GM21526 (cell line): ENCODE results near the gene CDK14.
"Not testable (repeated sequence)": the region's sequence is repeated elsewhere in the genome, so short reads cannot be mapped to it uniquely, and the experiment has no call there.

Experiments used
- ATAC-seq: cut with Tn5 transposase; IDR thresholded peaks from one replicate; pipeline ENCODE4 v1.9.1; 2021; ENCODE audit warnings: moderate library complexity; ENCODE audit not compliant: unreplicated experiment, low FRiP score

CDK14 gene

DNA sequence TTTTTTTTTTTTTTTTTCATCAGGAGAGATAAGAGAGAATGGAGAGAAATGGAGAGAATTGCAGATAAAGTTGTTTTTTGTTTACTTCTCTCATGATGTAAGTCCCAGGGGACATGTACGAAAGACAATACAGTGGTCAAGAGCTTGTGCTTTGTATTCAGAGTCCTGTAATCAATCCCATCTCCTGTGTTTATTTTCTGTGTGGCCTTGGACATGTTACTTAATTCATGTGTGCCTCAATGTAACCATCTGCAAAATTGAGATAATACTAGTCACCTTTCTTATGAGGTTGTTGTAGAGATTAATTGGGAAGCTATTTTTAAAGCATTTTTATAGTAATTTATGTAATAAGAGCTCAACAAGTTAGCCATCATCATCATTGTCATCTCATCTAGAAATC is 117.5 kb downstream of the CDK14 start:
- ATAC-seq, result no peak

DNA sequence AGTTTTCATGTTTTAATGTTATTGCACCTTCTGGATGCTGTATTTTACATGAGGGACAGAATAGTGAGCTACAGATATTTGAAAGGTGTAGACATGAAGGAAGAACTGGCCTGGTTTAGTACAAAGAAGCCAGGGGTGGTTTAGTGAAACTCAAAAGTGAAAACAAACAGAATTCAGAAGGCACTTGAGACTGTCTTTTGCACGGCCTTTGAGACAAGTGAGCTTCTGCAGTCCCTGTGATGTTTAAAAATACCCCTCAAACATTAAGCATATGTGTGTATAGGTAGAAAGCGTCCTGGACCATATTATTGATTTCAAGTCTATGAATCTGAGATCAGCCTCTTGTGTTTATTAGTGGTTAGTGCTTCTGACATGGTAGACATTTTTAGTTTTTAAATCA is 118.9 kb downstream of the CDK14 start:
- peak; percentile 65 for ATAC-seq

DNA sequence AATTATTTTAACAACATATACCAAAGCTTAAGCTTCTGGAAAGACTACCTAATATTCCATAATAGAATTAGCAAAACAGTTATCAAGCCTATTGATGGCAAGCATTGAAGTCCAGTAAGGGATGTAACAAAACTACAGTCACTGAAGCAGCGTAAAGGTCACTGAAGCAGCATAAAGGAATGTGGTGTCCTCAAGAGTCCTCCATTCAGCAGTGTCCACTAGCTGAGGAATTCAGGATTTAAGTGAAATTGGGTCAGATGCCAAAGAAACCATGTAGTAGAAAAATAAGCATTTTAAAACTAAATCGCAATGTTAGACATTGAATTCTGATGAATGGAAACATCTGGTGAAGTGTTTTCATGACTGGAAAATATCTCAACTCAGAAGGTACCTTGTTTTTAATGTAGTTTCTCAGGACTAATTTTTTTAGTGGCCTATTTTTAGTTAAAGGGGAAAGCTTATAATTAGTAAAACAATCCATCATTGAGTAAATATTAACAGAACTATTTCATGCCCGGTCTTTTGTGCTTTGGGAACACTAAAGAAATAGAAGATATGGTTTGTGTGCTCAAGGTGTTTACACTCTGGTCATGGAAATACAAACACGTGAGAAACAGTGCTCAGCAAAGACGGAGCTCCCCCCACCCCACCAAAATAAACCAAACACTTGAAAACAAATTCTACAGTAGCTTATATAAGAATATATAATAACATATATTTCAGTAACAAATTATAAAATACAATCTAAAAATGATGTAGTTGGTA is 121.4 kb downstream of the CDK14 start:
- no peak for ATAC-seq

DNA sequence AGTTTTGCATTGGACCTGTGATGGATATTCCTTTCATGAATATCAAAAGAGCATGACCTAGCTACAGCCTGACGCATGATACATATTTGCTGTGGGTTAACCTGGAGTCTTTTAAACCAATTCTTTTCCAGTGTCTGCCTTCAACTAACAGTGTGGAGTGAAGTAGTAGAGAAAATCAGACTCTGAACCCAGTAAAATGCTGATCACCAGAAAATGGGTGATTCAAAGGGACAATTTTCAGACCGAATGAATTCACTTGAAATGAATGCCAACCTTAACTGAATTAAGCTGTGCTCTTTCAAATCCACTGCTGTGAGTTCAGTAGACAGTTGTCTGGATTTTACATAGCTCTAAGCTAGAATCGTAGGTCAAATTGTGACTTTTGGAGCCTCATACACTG is 123.0 kb downstream of the CDK14 start:
- no peak for ATAC-seq

DNA sequence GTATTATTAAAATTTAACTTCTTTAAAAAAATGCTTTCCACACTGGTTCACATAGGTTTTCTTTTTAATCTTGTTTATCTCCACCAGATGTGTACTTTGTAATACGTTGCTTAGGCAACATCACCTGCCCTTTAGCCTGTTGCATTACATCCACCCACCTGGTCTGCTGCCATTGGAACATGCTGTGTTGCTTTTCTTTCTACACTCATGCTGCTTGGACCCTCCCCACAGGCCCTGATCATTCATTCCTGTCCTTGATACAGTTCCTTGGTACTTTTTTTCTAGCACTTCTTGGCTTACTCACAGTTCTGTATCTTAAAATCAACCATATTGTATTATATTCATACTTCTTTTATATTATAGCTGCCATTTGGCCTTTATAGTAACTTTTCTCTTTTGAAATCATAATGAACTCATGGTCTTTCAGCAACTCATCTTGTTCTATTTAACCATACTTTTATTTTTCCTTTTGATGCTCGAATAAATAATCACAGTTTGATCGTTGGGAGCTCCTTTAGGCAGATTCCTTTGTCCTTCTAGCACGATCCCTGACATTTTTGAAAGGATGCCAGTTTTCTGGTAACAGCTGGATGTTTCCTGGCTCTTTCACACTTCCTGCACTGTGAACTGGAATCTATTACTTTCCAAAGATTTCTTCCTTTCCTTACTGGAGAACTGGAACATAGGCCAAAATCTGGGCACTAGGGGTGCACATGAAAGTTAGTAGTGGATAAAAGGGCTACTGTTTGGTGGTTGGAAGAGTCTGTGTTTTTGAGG is 125.1 kb downstream of the CDK14 start:
- no peak for ATAC-seq

DNA sequence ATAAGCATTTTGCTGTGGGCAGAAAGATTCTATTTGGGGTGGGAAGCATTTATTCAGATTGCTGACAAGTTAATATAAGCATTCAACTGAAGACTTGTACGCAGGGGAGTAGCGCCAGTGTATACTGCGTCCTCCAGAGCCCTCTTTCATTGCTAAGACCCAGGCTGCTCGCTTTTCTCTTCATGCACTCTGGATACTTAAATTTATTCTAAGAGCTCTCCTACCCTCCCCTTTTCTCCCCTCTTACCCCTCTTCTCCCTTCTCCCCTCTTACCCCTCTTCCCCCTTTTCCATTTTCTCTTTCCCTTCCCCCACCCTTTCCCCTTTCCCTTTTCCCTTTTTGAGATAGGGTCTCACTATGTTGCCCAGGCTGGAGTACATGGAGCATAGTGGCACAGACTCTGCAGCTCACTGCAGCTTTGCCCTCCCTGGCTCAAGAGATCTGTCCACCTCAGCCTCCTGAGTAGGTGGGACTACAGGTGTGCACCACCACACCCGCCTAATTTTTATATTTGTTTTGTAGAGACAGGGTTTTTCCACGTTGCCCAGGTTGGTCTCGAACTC is 125.8 kb downstream of the CDK14 start:
- ATAC-seq, result no peak

DNA sequence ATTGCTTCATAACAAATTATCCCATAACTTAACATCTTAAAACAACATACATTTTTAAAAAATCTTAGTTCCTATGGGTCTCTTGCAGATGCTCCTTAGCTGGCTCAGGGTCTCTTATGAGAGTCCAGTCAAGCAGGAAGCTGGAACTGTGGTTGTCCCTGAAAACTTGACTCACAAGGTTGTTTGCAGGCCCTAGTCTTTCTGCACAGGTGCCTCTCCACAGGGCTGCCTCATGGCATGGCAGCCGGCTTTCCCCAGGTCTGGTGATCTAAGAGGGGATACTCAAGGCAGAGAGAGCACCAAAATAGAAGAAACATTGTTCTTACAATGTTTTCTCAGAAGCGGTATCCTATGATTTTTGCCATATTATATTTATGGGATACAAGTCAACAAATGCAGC is 127.1 kb downstream of the CDK14 start:
- ATAC-seq, result no peak

DNA sequence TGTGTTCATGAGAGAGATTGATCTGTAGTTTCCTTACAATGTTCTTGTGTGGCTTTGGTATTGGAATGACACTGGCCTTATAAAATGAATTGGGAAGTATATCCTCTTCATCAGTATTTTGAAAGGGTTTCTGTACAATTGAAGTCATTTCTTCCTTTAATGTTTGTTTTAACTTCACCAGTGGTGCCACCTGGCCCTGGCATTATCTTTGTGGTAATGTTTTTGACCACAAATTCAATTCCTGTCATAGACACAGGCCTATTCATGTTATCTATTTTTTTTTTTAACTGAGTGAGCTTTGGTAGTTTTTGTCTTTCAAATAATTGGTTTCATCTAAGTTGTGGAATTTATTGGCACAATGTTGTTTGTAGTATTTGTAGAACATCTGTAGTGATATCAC is 127.7 kb downstream of the CDK14 start:
- no peak for ATAC-seq

DNA sequence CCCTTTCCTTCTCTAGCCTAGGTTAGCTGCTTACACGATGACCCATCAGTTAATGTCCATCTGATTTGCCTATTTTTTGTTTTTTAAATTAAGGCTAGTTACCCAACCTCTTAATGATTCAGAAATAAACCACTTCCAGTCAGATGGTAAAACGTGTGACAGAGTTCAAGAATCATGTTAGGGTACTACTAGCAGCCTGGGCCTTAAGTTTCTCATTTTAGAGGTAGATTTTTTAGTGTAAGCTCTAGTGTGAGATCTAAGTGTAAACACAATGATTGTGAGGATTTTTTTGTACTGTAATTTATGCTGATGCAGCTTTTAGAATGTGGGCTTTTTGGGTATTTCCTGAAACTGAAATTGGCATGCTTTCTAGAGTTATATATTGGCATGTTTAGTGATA is 130.0 kb downstream of the CDK14 start:
- ATAC-seq, result no peak

DNA sequence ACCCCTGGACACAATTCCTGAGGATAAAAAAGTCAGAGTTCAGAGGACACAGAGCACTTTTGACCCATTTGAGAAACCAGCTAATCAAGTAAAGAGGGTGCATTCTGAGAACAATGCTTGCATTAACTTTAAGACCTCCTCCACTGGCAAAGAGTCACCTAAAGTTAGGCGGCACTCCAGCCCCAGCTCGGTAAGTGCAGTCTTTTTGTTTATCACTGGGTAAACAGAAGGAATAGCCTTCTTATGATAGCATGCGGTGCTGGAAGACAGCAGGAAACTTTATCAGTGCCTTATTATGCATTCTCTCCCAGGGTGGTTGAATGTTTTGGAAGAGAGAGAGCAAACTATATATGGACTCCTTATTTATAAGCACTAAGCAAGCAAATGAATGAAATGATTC is 130.5 kb downstream of the CDK14 start:
- no peak for ATAC-seq

DNA sequence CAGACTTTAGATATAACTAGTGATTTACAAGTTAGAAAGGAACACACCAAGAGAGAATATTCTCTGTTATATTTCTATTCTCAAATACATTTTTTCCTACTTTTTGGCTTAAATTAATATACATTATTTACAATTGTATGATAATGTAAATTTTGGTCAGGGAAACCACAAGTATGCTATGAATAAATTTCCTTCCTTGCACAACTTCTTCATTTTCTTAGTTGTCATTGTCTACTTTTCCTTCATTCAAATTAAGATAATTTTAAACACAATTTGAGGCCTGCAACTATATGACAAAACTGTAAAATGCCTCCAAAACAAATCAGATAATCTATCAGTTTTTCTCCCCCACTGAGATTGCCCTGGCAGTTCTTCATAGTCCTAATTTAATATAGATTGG is 131.3 kb downstream of the CDK14 start:
- no peak for ATAC-seq

DNA sequence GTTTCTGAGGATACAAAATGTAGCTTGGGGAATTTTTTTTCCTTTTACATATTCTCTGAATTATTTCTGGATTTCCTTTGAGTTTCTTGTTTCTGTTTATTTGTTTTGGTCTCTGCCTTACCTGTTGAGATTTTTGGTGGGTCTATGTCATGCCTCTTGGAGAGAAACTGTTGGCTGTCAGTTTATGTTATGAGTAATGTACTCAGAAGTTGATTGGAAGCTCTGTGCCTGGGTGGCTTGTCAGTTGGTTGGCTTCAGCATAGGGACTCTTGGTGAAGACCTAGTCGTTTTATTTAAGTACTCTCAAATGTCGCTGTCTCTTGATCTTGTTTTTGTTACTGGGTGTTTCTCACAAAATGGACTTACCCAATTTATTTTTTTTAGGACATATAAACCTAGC is 132.4 kb downstream of the CDK14 start:
- peak; percentile 79 for ATAC-seq

DNA sequence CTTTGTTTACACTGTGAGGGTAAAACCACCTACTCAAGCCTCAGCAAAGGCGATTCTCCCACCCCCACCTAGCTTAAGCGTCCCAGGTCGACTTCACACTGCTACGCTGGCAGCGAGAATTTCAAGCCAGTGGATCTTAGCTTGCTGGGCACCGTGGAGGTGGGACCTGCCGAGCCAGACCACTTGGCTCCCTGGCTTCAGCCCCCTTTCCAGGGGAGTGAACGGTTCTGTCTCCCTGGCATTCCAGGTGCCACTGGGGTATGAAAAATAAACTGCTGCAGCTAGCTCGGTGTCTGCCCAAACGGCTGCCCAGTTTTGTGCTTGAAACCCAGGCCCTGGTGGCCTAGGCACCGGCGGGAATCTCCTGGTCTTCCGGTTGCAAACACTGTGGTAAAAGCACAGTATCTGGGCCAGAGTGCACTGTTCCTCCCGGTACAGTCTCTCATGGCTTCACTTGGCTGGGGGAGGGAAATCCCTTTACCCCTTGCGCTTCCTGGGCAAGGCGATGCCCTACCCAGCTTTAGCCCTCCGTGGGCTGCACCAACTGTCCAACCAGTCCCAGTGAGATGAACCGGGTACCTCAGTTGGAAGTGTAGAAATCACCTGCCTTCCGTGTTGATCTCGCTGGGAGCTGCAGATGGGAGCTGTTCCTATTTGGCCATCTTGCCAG is 139.6 kb downstream of the CDK14 start:
- ATAC-seq, result not testable (repeated sequence)

DNA sequence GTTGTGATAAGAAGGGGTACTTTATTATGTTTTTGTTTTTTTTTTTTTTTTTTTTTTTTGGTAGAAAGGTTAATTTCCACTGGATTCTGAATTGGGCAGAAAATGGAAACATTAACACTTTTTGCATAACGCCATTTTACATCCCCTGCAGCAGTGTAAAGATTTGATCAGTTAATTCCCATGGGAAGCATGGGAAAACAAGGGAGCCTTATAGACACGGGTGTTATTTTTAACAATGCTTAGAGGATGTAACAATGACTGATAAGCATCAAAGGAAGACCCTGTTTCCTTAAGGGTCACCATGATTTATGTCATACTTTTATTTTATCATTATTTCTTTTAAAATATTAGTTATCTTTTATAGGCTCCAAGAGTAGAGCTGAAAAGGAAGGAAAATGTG is 140.2 kb downstream of the CDK14 start:
- ATAC-seq, result no peak

DNA sequence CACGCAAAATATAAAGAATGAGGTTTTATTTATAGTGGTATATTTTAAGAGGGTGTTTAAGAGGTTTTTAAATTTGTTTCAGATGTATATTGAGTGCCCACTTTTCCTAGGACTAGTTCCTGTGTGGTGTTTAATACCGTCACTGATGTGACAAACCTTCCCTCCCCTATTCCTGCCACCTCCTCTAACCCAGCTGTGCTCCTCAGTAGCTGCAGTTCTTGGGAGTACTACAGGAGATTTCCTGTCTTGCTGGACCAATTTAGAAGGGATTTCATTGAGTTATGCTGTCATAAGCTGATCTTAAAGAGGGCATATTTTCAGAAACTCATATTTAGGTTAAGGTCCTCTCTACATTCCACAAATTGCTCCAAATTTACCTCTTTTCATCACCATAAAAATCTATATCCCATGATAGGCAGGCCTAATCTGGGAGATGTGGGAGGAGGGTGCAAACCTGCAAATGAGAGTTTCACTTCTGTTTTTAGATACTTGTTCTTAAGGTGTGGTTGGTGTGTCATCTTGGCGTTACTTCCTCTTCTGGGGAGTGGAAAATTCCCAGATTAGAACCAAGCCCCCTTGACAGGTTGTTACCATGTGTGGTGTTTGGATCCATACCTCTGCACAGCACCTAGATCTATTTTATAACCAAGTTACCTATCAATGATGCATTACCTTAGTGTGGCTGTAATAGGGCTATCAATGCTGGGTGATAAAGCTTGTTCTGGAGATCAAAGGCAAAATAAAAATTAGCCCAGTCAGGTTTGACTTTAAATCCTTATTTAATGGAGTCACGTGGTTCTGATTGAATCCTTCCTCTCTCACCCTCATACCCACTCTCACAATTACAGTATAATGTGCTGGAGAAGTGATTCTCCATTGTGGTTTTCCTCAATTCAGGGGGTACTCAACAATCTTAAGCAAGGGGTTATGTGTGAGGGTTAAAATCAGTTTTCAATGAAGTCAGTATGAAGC is 141.1 kb downstream of the CDK14 start:
- peak; percentile 95 for ATAC-seq

DNA sequence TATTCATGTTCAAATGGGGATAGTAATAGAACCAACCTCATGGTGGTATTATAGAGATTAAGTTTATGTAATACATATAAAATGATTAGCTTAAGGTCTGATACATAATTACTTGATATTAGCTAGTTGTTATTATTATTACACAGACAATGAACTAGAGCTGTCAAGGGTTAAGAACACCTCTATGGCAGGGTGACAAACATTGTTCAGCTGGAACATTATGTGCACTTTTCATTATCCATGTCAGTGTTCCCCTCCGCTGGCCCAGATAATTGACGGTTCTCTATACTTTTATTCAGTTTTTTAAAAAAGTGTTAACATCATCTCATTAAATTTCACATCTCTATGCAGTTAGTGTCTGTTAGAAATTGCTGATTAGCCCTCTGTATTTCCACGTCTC is 142.1 kb downstream of the CDK14 start:
- no peak for ATAC-seq

DNA sequence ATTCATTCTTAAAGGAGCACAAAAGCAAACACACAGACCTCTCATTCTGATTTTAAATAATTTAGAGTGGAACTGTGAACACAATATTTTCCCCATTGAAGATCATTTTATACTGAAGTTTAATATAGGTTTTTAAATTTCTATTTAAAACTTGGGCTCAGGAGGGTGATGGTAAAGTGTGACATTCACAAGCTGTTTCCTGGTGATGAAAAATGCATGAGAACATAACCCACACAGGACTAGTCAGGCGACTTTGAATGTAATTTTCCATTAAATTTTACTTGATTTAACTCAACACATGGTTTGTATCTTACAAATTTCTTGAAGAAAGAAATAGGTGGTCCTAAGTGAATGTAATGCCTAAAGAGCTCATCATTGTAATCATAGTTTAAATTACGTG is 143.6 kb downstream of the CDK14 start:
- no peak for ATAC-seq

DNA sequence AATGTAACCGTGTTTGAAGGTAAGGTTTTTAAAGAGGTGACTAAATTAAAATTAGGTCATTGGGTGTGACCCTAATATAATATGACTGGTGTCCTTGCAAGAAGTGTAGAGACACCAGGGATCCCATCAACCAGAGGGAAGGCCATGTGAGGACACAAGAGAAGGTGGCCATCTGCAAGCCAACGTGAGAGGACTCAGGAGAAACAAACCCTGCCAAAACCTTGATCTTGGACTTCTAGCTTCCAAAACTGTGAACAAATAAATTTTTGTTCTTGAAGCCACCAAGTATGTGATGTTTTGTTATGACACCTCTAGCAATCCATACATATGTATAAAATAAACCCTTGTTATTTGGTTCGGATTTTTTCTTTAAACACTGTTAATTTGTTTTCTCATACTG is 144.3 kb downstream of the CDK14 start:
- ATAC-seq, result no peak

DNA sequence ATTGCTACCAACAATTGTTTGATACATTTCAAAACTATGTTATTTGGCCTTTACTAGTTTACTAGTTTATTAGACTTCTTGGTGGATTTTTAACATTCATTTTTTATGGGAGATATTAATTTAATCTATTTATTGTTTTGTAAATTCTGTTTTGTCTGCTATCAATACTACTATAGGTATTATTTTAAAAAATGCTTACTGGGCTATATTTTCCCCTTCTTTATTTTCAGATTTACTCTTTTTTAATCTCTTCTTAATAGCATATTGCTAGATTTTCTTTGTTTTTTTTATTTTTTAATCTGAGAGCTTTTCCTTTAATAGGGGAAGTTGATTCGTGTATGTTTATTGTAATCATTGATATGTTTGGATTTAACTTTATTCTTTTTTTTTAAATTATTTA is 147.5 kb downstream of the CDK14 start:
- ATAC-seq, result no peak

DNA sequence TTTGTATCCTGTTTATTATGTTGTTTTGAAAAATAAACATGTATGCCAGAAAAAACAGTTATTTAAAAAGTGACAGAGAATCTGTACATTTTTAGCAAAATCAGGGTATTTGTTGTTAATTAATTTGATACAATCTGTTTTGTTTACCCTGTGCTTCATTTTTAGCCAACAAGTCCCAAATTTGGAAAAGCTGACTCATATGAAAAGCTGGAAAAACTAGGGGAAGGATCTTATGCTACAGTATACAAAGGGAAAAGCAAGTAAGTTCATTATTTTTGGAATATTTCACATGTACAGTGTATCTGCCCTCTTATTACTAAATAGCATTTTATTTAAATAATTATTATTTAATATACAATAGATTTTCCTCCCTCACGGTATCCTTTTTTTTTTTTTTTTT is 151.4 kb downstream of the CDK14 start:
- ATAC-seq, result no peak
